ENCODE data around the gene SPTAN1. TPM values are rescaled to one million over a fixed set of nuclear protein-coding genes. Genes with fewer than 3 reads are reported as not detected.

The SPTAN1 gene
- total RNA-seq, 2 experiments from 2014 or later: 386 to 392 TPM

- DNase-seq: peak; percentile 7 to 72 (median 38)
- POLR2A ChIA-PET: interaction anchor here (1.0 kb wide), 2 partner anchors 33 to 34 kb away, joined by 4 to 5 read pairs; no protein-coding TSS in a partner anchor
- no peak for TF ChIP-seq CTCF (IDR thresholded peaks at IDR 0.05)
- ATAC-seq (ENCODE audit: poor library complexity): peak; percentile 95
- Mint-ChIP-seq H3K4me1 (ENCODE audit: low read depth) (peaks cover 15% of the 10 kb centered on the region), H3K36me3 (ENCODE audit: low read depth) (peaks cover 94% of the 10 kb centered on the region), H3K9me3 (no peaks in the 10 kb centered on the region), H3K27ac (peak overlapping the region; percentile 82), H3K4me3 (peak overlapping the region; percentile 12), H3K27me3 (no peaks in the 10 kb centered on the region)
- H3K27me3 ChIP-seq (ENCODE audit: control insufficient read depth in 1 of 2, insufficient read depth in 2 of 2, low read length in 2 of 2): no peaks in the 10 kb centered on the region
- H3K9me3 ChIP-seq (ENCODE audit: control insufficient read depth in 1 of 2, insufficient read depth in 1 of 2, low read length in 2 of 2): no peaks in the 10 kb centered on the region
- no peak overlapping the region for H3K27ac ChIP-seq (ENCODE audit: low read depth in 1 of 2, low read length in 2 of 2)
- CTCF ChIA-PET: no interaction called here
- H3K36me3 ChIP-seq (ENCODE audit: insufficient read depth, low read length): peaks cover 94% of the 10 kb centered on the region
- intact Hi-C loops (cut with DNase I, micrococcal nuclease): loop anchor here in 1 of 2 experiments (5.0 kb wide), 1 partner anchor 35 kb away; the partner anchor contains the start of gene SPTAN1
- no peak overlapping the region for H3K4me3 ChIP-seq (ENCODE audit: low read length)
- peaks cover 10% of the 10 kb centered on the region for H3K4me1 ChIP-seq (ENCODE audit: insufficient read depth, low read length)
Observed at GRCh38 chr9:128587453-128587852, 35.1 kb downstream of the SPTAN1 start.

GRCh38 chr9:128588581-128589233, 36.3 kb downstream of the SPTAN1 start:
- H3K27ac ChIP-seq (ENCODE audit: low read depth in 1 of 2, low read length in 2 of 2): no peak overlapping the region
- peaks cover 94% of the 10 kb centered on the region for H3K36me3 ChIP-seq (ENCODE audit: insufficient read depth, low read length)
- no peak for ATAC-seq (ENCODE audit: poor library complexity)
- H3K27me3 Mint-ChIP-seq: no peaks in the 10 kb centered on the region
- no peak for DNase-seq
- H3K27ac Mint-ChIP-seq: peak overlapping the region; percentile 39
- H3K36me3 Mint-ChIP-seq (ENCODE audit: low read depth): peaks cover 94% of the 10 kb centered on the region
- H3K9me3 Mint-ChIP-seq: no peaks in the 10 kb centered on the region
- ChIA-PET CTCF (no interaction called here), POLR2A (no interaction called here)
- H3K9me3 ChIP-seq (ENCODE audit: control insufficient read depth in 1 of 2, insufficient read depth in 1 of 2, low read length in 2 of 2): no peaks in the 10 kb centered on the region
- TF ChIP-seq CTCF (IDR thresholded peaks at IDR 0.05): no peak
- H3K4me3 ChIP-seq (ENCODE audit: low read length): no peak overlapping the region
- no peak overlapping the region for H3K4me3 Mint-ChIP-seq
- no peaks in the 10 kb centered on the region for H3K27me3 ChIP-seq (ENCODE audit: control insufficient read depth in 1 of 2, insufficient read depth in 2 of 2, low read length in 2 of 2)
- intact Hi-C loops (cut with DNase I, micrococcal nuclease): loop anchor here in 1 of 2 experiments (5.0 kb wide), 1 partner anchor 36 kb away; the partner anchor contains the start of gene SPTAN1
- H3K4me1 ChIP-seq (ENCODE audit: insufficient read depth, low read length): peaks cover 10% of the 10 kb centered on the region
- H3K4me1 Mint-ChIP-seq (ENCODE audit: low read depth): peaks cover 16% of the 10 kb centered on the region

- CTCF ChIA-PET: no interaction called here
- Histone ChIP-seq H3K9me3 (ENCODE audit: control insufficient read depth in 1 of 2, insufficient read depth in 1 of 2, low read length in 2 of 2) (no peaks in the 10 kb centered on the region), H3K27me3 (ENCODE audit: control insufficient read depth in 1 of 2, insufficient read depth in 2 of 2, low read length in 2 of 2) (no peaks in the 10 kb centered on the region), H3K36me3 (ENCODE audit: insufficient read depth, low read length) (peaks cover 90% of the 10 kb centered on the region), H3K27ac (ENCODE audit: low read depth in 1 of 2, low read length in 2 of 2) (no peak overlapping the region), H3K4me1 (ENCODE audit: insufficient read depth, low read length) (no peaks in the 10 kb centered on the region), H3K4me3 (ENCODE audit: low read length) (no peak overlapping the region)
- ATAC-seq (ENCODE audit: poor library complexity) (no peak), DNase-seq (no peak)
- intact Hi-C loops (cut with DNase I, micrococcal nuclease): loop anchor here in 1 of 2 experiments (10.0 kb wide), 1 partner anchor 78 kb away; no protein-coding TSS in a partner anchor
- H3K4me1 Mint-ChIP-seq (ENCODE audit: low read depth): peaks cover 9% of the 10 kb centered on the region
- POLR2A ChIA-PET: no interaction called here
- no peak overlapping the region for H3K4me3 Mint-ChIP-seq
- H3K36me3 Mint-ChIP-seq (ENCODE audit: low read depth): peaks cover 84% of the 10 kb centered on the region
- H3K9me3 Mint-ChIP-seq: no peaks in the 10 kb centered on the region
- H3K27ac Mint-ChIP-seq: no peak overlapping the region
- H3K27me3 Mint-ChIP-seq: no peaks in the 10 kb centered on the region
- TF ChIP-seq CTCF (IDR thresholded peaks at IDR 0.05): no peak
Observed at GRCh38 chr9:128593039-128593438, 40.7 kb downstream of the SPTAN1 start.

Measured in CD4-positive, alpha-beta T cell (primary cell).